WTC11 (cell line): ENCODE data around the gene ZNF630.

ENCODE experiments used
- AFF4 ChIP-seq: sonication (generic); formaldehyde crosslinking; IDR thresholded peaks from 2 replicates; pipeline ENCODE4 v1.8.1; 2023; ENCODE audit warnings: mild to moderate bottlenecking, missing genetic modification reagents, borderline replicate concordance
- ATF6 ChIP-seq: sonication (generic); formaldehyde crosslinking; IDR thresholded peaks from 2 replicates; pipeline ENCODE4 v1.8.1; 2023; ENCODE audit warnings: mild to moderate bottlenecking, missing genetic modification reagents
- CREM ChIP-seq: sonication (generic); formaldehyde crosslinking; IDR thresholded peaks from 2 replicates; pipeline ENCODE4 v1.8.1; 2022; ENCODE audit warnings: mild to moderate bottlenecking, missing genetic modification reagents, moderate library complexity
- CTCF ChIP-seq: fragments of 200-600 bp; IDR thresholded peaks from 2 replicates; pipeline ENCODE4 v1.8.0; 2022; ENCODE audit warnings: antibody characterized with exemption
- FOXP1 ChIP-seq: sonication (generic); formaldehyde crosslinking; IDR thresholded peaks from 2 replicates; pipeline ENCODE4 v1.8.0; 2022; ENCODE audit warnings: missing genetic modification reagents, mild to moderate bottlenecking, moderate library complexity, borderline replicate concordance
- GABPB1 ChIP-seq: sonication (generic); formaldehyde crosslinking; IDR thresholded peaks from 2 replicates; pipeline ENCODE4 v1.8.1; 2023; ENCODE audit warnings: mild to moderate bottlenecking, missing genetic modification reagents
- JUN ChIP-seq: sonication (generic); formaldehyde crosslinking; IDR thresholded peaks from 2 replicates; pipeline ENCODE4 v1.8.0; 2023; ENCODE audit warnings: mild to moderate bottlenecking, missing genetic modification reagents
- MAX ChIP-seq: sonication (generic); formaldehyde crosslinking; IDR thresholded peaks from 2 replicates; pipeline ENCODE4 v1.8.0; 2022; ENCODE audit warnings: mild to moderate bottlenecking, missing genetic modification reagents
- USF2 ChIP-seq: sonication (generic); formaldehyde crosslinking; IDR thresholded peaks from 2 replicates; pipeline ENCODE4 v1.8.1; 2023; ENCODE audit warnings: mild to moderate bottlenecking, missing genetic modification reagents, moderate library complexity
- ZNF263 ChIP-seq: sonication (generic); formaldehyde crosslinking; IDR thresholded peaks from 2 replicates; pipeline ENCODE4 v1.8.1; 2022; ENCODE audit warnings: low read depth, mild to moderate bottlenecking, moderate library complexity, missing genetic modification reagents
- ZNF512 ChIP-seq: sonication (generic); formaldehyde crosslinking; IDR thresholded peaks from 2 replicates; pipeline ENCODE4 v1.8.1; 2022; ENCODE audit warnings: missing genetic modification reagents, borderline replicate concordance

GRCh38 chrX:48107717-48108116, 36.3 kb upstream of the ZNF630 start:
- TF ChIP-seq CTCF (no peak), CREM (CRISPR knock-in tag) (no peak), FOXP1 (CRISPR knock-in tag) (no peak), ATF6 (CRISPR knock-in tag) (no peak), ZNF512 (CRISPR knock-in tag) (no peak), USF2 (CRISPR knock-in tag) (no peak), JUN (CRISPR knock-in tag) (no peak), ZNF263 (no peak), GABPB1 (no peak), AFF4 (CRISPR knock-in tag) (no peak), MAX (CRISPR knock-in tag) (no peak)
